Hypothalamus (tissue), 51 donors: ENCODE measurements around the gene SH2D1A.
A peak's percentile ranks its signal among the peaks of the same experiment; 100 is the strongest.
"Not testable (repeated sequence)": the region's sequence is repeated elsewhere in the genome, so short reads cannot be mapped to it uniquely, and the experiment has no call there.

Experiments used
- DNase-seq, 51 donors: peaks; one replicate each; lab custom pipeline; 2025; lab: John Stamatoyannopoulos, UW

SH2D1A gene

DNA sequence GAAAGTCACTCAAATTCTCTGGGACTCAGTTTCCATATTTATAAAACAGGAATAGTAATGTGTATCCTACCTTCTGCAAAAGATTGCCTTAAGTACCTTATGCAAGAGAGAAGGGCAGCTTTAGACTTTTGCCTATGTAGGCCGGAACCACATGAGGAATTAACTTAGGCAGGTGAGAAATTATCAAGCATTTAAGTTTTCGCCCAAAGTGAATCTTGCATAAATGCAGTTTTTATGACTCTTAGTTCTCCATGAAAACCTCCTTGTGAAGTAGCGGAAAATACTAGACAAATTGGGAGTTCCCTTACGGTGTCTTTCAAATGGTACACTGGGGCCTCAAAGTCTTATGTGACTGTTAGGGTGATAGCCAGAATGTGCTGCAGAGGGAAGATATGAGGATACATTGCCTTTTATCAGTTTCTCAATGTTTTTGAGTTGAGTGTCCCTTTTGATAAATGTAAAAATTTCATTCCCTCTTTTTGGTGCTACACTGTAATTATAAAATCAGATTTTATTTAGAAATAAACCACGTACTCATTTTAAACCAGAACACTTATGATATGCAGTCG lies 2.6 kb downstream of the SH2D1A start:
- DNase-seq, result no peak

- DNase-seq, result no peak
Observed at GRCh38 chrX:124354648-124355047, 8.3 kb downstream of the SH2D1A start.

- no peak for DNase-seq
Observed at GRCh38 chrX:124358800-124359383, 12.5 kb downstream of the SH2D1A start.

DNA sequence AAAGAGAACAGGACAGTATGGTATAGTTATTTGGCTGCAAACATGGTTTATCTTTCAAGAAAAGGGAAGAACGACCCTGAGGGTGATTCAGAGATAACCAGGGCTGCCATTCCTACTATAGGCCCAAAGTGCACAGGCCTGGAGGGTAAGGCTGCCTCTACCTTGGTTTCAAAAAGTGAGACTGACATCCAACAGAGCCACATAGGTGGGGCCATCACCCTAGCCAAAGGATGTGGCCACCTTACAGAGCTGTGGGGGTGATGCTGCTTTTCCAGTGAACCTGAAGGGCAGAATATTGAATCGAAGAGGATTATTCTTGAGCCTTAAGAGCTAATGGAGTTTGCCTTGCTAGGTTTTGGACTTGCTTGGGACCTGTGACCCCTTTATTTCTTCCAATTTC lies 15.7 kb downstream of the SH2D1A start:
- DNase-seq, result no peak

GRCh38 chrX:124362761-124363160 lies 16.4 kb downstream of the SH2D1A start:
- DNase-seq, result no peak

- DNase-seq, result no peak
Observed at GRCh38 chrX:124369722-124370121, 23.4 kb downstream of the SH2D1A start.

DNA sequence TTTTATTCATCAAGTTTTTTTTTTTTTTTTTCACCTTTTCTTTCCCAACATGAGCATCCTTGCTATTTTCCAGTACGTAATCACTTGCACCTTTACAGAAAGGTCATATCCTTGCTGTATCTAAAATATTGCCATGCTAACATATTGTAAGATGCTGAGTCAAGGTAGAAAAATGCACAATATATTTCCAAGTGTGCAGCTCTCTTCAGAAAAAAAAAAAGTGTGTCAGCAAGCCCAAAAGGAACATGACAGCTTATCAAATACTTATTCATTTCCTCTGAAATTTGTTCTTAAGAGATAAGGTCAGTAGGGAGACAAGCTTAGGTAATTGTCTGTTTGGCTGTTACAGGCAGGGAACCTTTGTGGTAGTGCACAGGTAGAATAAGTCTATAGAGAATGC lies 27.0 kb downstream of the SH2D1A start:
- no peak for DNase-seq

- DNase-seq, result no peak
Observed at GRCh38 chrX:124378643-124379042, 32.3 kb downstream of the SH2D1A start.

DNA sequence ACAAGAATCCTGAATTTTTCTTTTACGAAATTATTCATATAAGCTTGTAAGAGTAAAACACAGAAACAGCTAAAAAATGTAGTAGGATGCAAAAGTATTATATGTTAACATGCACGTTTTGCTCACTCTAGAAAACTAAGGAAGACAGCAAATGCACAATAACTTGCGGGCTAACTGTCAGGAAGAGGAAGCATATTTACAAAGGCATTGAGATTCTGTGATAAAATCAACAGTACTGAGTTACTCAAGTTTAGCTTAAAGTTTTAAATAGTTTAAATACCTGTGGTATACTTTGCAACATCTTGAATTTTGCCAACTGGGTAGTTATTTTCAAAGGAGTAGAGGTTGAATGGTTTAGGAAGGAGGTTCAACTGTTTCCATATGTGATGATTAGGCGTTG lies 37.0 kb downstream of the SH2D1A start:
- no peak for DNase-seq

DNA sequence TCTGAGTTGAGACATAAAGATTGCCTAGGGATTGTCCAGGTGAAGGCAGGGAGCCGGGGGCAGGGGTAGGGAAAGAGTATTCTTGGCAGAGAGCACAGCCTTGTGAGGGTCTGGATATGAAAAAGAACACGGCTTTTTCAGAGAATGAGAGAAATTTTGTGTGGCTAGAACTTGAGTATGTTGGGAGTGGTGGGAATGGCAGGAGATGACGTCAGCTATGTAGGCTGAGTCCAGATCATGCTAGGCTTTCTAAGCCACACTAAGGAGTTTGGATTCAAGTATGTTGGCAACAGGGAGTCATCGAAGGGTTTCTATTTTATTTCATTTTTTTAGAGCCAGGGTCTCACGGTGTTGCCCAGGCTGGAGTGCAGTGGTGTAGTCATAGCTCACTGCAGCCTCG lies 40.0 kb downstream of the SH2D1A start:
- no peak for DNase-seq

- DNase-seq, result peak in 34 of 51 donors; percentile 0 to 55 (median 6)
Observed at GRCh38 chrX:124388562-124388961, 42.2 kb downstream of the SH2D1A start.

DNA sequence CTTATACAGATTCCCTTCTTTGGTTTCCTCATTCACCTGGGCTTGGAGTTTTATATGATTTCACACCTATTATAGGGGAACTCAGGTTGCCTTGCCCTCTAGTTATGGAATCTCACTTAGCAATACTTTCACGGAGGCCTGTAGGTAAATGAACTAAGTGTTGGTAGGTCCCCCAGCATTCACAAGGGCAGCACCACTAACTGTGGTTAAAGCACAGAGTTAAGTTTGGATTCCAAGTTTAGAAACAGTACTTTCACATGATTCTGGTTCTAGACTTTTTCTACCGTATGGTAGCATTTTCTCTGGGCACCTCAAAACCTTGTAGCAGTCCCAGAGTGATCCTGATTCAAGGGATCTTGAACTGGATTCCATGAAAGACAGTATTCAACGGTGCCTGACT lies 46.4 kb downstream of the SH2D1A start:
- DNase-seq, result no peak

DNA sequence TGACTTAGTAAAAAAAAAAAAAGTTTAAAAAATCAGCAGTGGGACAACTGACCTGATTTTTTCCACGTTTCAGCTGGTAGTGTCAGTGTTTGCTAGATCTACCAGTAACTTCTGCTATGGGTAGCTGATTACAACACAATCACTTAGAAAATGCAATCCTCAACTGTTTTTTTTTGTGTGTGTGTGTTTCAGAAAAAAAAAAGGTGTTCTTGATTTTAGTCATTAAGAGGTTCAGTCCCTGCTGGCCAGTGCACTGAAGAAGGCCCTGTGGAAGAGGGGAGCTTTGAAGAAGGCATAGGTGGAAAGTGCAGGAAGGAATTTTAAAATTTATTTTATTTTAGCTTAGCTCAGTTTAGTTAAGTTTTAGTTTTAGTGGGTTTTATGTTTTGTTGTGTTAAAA lies 46.9 kb downstream of the SH2D1A start:
- DNase-seq, result no peak

GRCh38 chrX:124393659-124394058 lies 47.3 kb downstream of the SH2D1A start:
- no peak for DNase-seq

GRCh38 chrX:124395145-124395880 lies 49.0 kb downstream of the SH2D1A start:
- no peak for DNase-seq

DNA sequence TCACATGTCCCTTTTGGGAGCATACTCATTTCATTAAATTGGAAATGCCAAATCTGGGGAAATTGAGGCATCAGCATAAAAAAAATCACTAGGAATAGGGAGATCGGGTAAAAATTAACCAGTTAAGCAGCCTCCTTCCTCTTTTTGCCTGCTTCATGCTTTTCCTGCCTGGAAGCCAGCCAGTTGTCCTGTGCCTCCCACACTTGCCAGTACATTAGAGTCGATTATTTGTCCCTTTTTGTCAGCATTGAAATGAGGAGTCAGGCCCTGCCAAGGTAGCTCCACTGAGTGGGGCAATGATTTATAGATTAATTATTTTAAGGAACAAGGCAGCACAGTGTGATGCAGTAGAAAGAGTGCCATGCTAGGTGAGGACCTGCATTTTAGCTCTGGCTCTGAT lies 55.3 kb downstream of the SH2D1A start:
- no peak for DNase-seq

- no peak for DNase-seq
Observed at GRCh38 chrX:124405868-124406267, 59.5 kb downstream of the SH2D1A start.

- peak in 26 of 51 donors; percentile 0 to 58 (median 5) for DNase-seq
Observed at GRCh38 chrX:124406294-124407014, 60.1 kb downstream of the SH2D1A start.

- DNase-seq, result no peak
Observed at GRCh38 chrX:124407226-124407625, 60.9 kb downstream of the SH2D1A start.

DNA sequence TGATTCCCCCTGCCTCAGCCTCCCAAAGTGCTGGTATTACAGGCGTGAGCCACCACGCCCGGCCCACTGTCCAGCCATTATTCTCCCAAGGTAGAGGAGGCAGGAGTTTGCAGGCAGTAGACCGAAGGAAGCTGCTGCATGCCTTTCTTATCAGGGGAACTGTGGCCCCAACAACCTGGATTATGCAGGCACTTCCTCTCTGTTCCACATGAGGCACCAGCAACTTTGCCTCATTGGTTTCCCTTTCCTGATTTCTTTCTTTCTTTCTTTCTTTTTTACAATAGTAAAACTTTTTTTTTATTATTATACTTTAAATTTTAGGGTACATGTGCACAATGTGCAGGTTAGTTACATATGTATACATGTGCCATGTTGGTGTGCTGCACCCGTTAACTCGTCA lies 62.0 kb downstream of the SH2D1A start:
- not testable (repeated sequence) for DNase-seq

DNA sequence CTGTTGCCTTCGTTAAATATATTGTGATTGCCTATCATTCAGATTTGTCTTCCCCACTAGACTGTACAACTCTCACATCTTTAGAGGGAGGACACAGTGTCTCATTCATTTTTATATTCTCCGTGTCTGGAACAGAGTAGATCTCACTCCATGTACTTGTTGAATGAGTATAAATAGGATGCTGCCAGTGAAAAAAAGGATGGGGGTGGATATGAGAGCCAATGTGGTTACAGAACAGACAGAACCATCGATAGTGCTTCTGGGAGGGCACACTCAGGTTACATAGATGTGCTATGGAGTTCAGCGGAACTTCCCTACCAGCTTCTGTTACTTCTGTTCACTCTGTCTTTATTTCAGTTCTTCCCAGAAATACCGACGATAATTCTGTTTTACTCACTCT lies 66.9 kb downstream of the SH2D1A start:
- DNase-seq, result no peak

GRCh38 chrX:124414281-124414680 lies 67.9 kb downstream of the SH2D1A start:
- DNase-seq, result no peak
